Measurements from ENCODE around the gene EYA3. TPM values are rescaled to one million over a fixed set of nuclear protein-coding genes. Genes with fewer than 3 reads are reported as not detected.

EYA3 gene
- total RNA-seq, 2 experiments from 2014 or later, result 27.8 to 30.7 TPM

- Mint-ChIP-seq H3K4me3 (no peak overlapping the region), H3K27ac (no peak overlapping the region), H3K4me1 (no peaks in the 10 kb centered on the region), H3K27me3 (peaks cover 53% of the 10 kb centered on the region), H3K9me3 (no peaks in the 10 kb centered on the region), H3K36me3 (ENCODE audit: low read depth) (no peaks in the 10 kb centered on the region)
- DNase-seq, result no peak
- ChIA-PET POLR2A (no interaction called here), CTCF (interaction anchor here (0.9 kb wide), 1 partner anchor 139 kb away, joined by 5 read pairs; no protein-coding TSS in a partner anchor)
Measured at GRCh38 chr1:28126212-28126611, 37.8 kb upstream of the EYA3 start.

- Mint-ChIP-seq H3K36me3 (ENCODE audit: low read depth) (no peaks in the 10 kb centered on the region), H3K27ac (no peak overlapping the region), H3K9me3 (no peaks in the 10 kb centered on the region), H3K4me1 (peaks cover 2% of the 10 kb centered on the region), H3K27me3 (peaks cover 50% of the 10 kb centered on the region), H3K4me3 (no peak overlapping the region)
- ChIA-PET POLR2A (no interaction called here), CTCF (interaction anchor here (0.7 kb wide), 1 partner anchor 242 kb away, joined by 3 read pairs; no protein-coding TSS in a partner anchor)
- DNase-seq, result no peak
Measured at GRCh38 chr1:28123461-28123961, 35.1 kb upstream of the EYA3 start.

GRCh38 chr1:28122183-28122582, 33.8 kb upstream of the EYA3 start:
- Mint-ChIP-seq H3K27me3 (peaks cover 47% of the 10 kb centered on the region), H3K4me1 (peaks cover 2% of the 10 kb centered on the region), H3K9me3 (no peaks in the 10 kb centered on the region), H3K36me3 (ENCODE audit: low read depth) (no peaks in the 10 kb centered on the region), H3K27ac (no peak overlapping the region), H3K4me3 (no peak overlapping the region)
- POLR2A ChIA-PET, result no interaction called here
- DNase-seq, result no peak
- CTCF ChIA-PET, result no interaction called here

- peaks cover 9% of the 10 kb centered on the region for H3K4me1 Mint-ChIP-seq
- no peaks in the 10 kb centered on the region for H3K36me3 Mint-ChIP-seq (ENCODE audit: low read depth)
- no peak for DNase-seq
- ChIA-PET POLR2A (no interaction called here), CTCF (interaction anchor here (0.8 to 1.5 kb wide), 2 partner anchors 27 to 158 kb away, joined by 3 to 6 read pairs; no protein-coding TSS in a partner anchor)
- H3K27me3 Mint-ChIP-seq, result peaks cover 33% of the 10 kb centered on the region
- no peak overlapping the region for H3K4me3 Mint-ChIP-seq
- H3K27ac Mint-ChIP-seq, result no peak overlapping the region
- H3K9me3 Mint-ChIP-seq, result no peaks in the 10 kb centered on the region
Measured at GRCh38 chr1:28119556-28119955, 31.1 kb upstream of the EYA3 start.

DNA sequence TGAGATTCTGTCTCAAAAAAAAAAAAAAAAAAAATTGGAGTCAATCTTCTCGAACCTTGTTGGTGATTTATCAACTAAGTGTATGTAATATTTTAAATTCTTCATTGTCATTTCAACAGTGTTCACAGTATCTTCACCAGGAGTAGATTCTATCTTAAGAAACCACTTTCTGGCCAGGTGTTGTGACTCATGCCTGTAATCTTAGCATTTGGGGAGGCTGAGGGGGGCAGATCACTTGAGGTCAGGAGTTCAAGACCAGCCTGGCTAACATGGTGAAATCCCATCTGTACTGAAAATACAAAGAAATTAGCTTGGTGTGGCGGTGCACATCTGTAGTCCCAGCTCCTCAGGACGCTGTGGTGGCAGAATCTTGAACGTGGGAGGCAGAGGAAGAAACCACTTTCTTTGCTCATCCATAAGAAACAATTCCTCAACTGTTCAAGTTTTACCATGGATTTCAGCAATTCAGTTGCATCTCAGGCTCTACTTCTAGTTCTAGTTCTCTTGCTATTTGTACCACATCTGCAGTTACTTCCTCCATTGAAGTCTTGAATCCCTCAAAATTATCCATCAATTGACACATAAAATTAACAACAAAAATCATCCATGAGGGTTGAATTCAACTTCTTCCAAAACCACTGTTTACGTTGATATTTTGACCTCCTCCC, 30.4 kb upstream of the EYA3 start:
- H3K36me3 Mint-ChIP-seq (ENCODE audit: low read depth), result no peaks in the 10 kb centered on the region
- H3K4me3 Mint-ChIP-seq, result no peak overlapping the region
- CTCF ChIA-PET, result interaction anchor here (0.6 to 1.4 kb wide), 2 partner anchors 14 to 513 kb away, joined by 4 to 7 read pairs; no protein-coding TSS in a partner anchor
- DNase-seq, result no peak
- H3K4me1 Mint-ChIP-seq, result peaks cover 9% of the 10 kb centered on the region
- peaks cover 33% of the 10 kb centered on the region for H3K27me3 Mint-ChIP-seq
- POLR2A ChIA-PET, result no interaction called here
- H3K9me3 Mint-ChIP-seq, result no peaks in the 10 kb centered on the region
- H3K27ac Mint-ChIP-seq, result no peak overlapping the region

- no peaks in the 10 kb centered on the region for H3K36me3 Mint-ChIP-seq (ENCODE audit: low read depth)
- H3K9me3 Mint-ChIP-seq, result no peaks in the 10 kb centered on the region
- H3K27me3 Mint-ChIP-seq, result peaks cover 32% of the 10 kb centered on the region
- peaks cover 16% of the 10 kb centered on the region for H3K4me1 Mint-ChIP-seq
- POLR2A ChIA-PET, result no interaction called here
- DNase-seq, result peak; percentile 37
- CTCF ChIA-PET, result interaction anchor here (0.6 to 1.2 kb wide), 4 partner anchors 17 to 1423 kb away, joined by 3 read pairs; no protein-coding TSS in a partner anchor
- H3K27ac Mint-ChIP-seq, result no peak overlapping the region
- H3K4me3 Mint-ChIP-seq, result no peak overlapping the region
Measured at GRCh38 chr1:28115267-28115666, 26.9 kb upstream of the EYA3 start.

- CTCF ChIA-PET, result interaction anchor here (0.6 to 1.0 kb wide), 6 partner anchors 20 to 1423 kb away, joined by 3 to 5 read pairs (median 3); no protein-coding TSS in a partner anchor
- Mint-ChIP-seq H3K4me3 (no peak overlapping the region), H3K4me1 (peaks cover 16% of the 10 kb centered on the region), H3K36me3 (ENCODE audit: low read depth) (no peaks in the 10 kb centered on the region), H3K27me3 (peaks cover 32% of the 10 kb centered on the region), H3K27ac (no peak overlapping the region), H3K9me3 (no peaks in the 10 kb centered on the region)
- POLR2A ChIA-PET, result interaction anchor here (0.6 kb wide), 1 partner anchor 1068 kb away, joined by 7 read pairs; no protein-coding TSS in a partner anchor
- DNase-seq, result no peak
Measured at GRCh38 chr1:28114844-28115243, 26.4 kb upstream of the EYA3 start.

GRCh38 chr1:28113242-28113572, 24.8 kb upstream of the EYA3 start:
- no peak for DNase-seq

DNA sequence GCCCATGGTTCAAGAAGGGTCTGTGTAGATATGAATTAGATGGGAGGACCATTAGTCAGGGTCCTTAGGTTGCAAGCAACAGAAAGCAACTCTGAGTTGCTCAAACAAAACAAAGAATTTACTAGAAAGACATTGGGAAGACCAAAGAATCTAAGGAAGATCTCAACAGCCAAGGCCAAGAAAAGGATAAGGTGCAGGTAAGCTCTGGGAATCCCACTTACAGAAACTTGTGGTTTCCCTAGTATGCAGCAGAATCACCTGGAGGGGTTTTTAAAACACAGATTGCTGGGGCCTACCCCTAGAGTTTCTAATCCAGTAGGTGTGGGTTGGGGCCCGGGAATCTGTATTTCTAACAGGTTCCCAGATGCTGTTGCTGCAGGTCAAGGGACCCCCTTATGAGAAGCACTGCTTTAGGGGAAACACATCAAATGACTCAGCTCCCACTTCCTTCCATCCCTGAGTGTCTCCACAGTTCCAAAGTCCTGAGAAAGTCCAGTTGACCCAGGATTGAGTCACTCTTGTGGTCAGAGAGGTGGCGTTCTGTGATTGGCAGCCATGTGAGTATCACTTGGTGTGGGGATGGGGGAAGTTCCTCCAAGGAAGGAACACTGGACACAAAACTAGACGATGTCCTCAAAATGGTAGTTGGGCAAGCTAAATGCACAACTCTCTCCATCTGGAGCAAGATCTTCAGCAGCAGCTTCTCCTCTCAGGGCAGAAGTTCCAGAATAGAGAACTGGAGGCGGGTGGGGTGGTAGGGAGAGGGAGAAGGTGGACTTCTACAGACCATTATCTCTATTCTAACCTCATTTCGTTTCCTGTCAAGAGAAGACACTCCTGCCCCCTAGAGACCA, 24.2 kb upstream of the EYA3 start:
- CTCF ChIA-PET, result interaction anchor here (0.7 to 2.1 kb wide), 4 partner anchors 16 to 205 kb away, joined by 3 to 7 read pairs (median 4); no protein-coding TSS in a partner anchor
- POLR2A ChIA-PET, result interaction anchor here (0.6 kb wide), 1 partner anchor 42 kb away, joined by 3 read pairs; no protein-coding TSS in a partner anchor
- Mint-ChIP-seq H3K27ac (no peak overlapping the region), H3K27me3 (peaks cover 20% of the 10 kb centered on the region), H3K4me3 (no peak overlapping the region), H3K9me3 (no peaks in the 10 kb centered on the region), H3K36me3 (ENCODE audit: low read depth) (no peaks in the 10 kb centered on the region), H3K4me1 (peaks cover 14% of the 10 kb centered on the region)
- no peak for DNase-seq

More at GRCh38 chr1:28113242-28113572, 24.8 kb upstream of the EYA3 start:
- H3K27ac Mint-ChIP-seq, result no peak overlapping the region
- no peak overlapping the region for H3K4me3 Mint-ChIP-seq
- POLR2A ChIA-PET, result interaction anchor here (0.6 kb wide), 1 partner anchor 41 kb away, joined by 3 read pairs; no protein-coding TSS in a partner anchor
- no peaks in the 10 kb centered on the region for H3K9me3 Mint-ChIP-seq
- peaks cover 14% of the 10 kb centered on the region for H3K4me1 Mint-ChIP-seq
- H3K27me3 Mint-ChIP-seq, result peaks cover 23% of the 10 kb centered on the region
- CTCF ChIA-PET, result interaction anchor here (0.7 to 2.1 kb wide), 3 partner anchors 17 to 92 kb away, joined by 4 to 7 read pairs (median 4); no protein-coding TSS in a partner anchor
- no peaks in the 10 kb centered on the region for H3K36me3 Mint-ChIP-seq (ENCODE audit: low read depth)

- no peak overlapping the region for H3K27ac Mint-ChIP-seq
- H3K4me3 Mint-ChIP-seq, result no peak overlapping the region
- peaks cover 14% of the 10 kb centered on the region for H3K4me1 Mint-ChIP-seq
- H3K27me3 Mint-ChIP-seq, result peaks cover 17% of the 10 kb centered on the region
- H3K9me3 Mint-ChIP-seq, result no peaks in the 10 kb centered on the region
- CTCF ChIA-PET, result interaction anchor here (0.6 to 2.1 kb wide), 4 partner anchors 20 to 107 kb away, joined by 3 to 7 read pairs (median 3); no protein-coding TSS in a partner anchor
- no peaks in the 10 kb centered on the region for H3K36me3 Mint-ChIP-seq (ENCODE audit: low read depth)
- DNase-seq, result no peak
- POLR2A ChIA-PET, result no interaction called here
Measured at GRCh38 chr1:28111157-28111556, 22.7 kb upstream of the EYA3 start.

- no peak for DNase-seq
- H3K27ac Mint-ChIP-seq, result no peak overlapping the region
- no peak overlapping the region for H3K4me3 Mint-ChIP-seq
- CTCF ChIA-PET, result interaction anchor here (0.5 to 1.3 kb wide), 3 partner anchors 22 to 91 kb away, joined by 3 read pairs; no protein-coding TSS in a partner anchor
- POLR2A ChIA-PET, result no interaction called here
- no peaks in the 10 kb centered on the region for H3K9me3 Mint-ChIP-seq
- H3K4me1 Mint-ChIP-seq, result peaks cover 14% of the 10 kb centered on the region
- no peaks in the 10 kb centered on the region for H3K36me3 Mint-ChIP-seq (ENCODE audit: low read depth)
- H3K27me3 Mint-ChIP-seq, result peaks cover 17% of the 10 kb centered on the region
Measured at GRCh38 chr1:28110555-28110954, 22.1 kb upstream of the EYA3 start.

- H3K4me3 Mint-ChIP-seq, result no peak overlapping the region
- no peak for DNase-seq
- H3K27ac Mint-ChIP-seq, result no peak overlapping the region
- H3K9me3 Mint-ChIP-seq, result no peaks in the 10 kb centered on the region
- no peaks in the 10 kb centered on the region for H3K36me3 Mint-ChIP-seq (ENCODE audit: low read depth)
- ChIA-PET CTCF (interaction anchor here (0.9 to 1.0 kb wide), 2 partner anchors 18 to 1865 kb away, joined by 3 to 5 read pairs; no protein-coding TSS in a partner anchor), POLR2A (no interaction called here)
- peaks cover 7% of the 10 kb centered on the region for H3K4me1 Mint-ChIP-seq
- H3K27me3 Mint-ChIP-seq, result peaks cover 11% of the 10 kb centered on the region
Measured at GRCh38 chr1:28109639-28110038, 21.2 kb upstream of the EYA3 start.

Data from activated CD4-positive, alpha-beta T cell treated with anti-CD3 and anti-CD28 coated beads, Interleukin-2, amount 10 ng/mL, durations not matched to agents 7 days and 5 days (primary cell).